Body of pancreas (tissue), 4 donors: Measurements from ENCODE around the gene ADAMTS2. TPM values are rescaled to one million over a fixed set of nuclear protein-coding genes. Genes with fewer than 3 reads are reported as not detected.

ENCODE experiments used
- ATAC-seq: fragments of 150-250 bp; one replicate; pipeline ENCODE4 v1.9.1; 2016
- DNase-seq, 4 donors: peaks; one replicate each; pipeline ENCODE4 v3.0.0-alpha.2; 2019
- H3K27ac ChIP-seq, 4 donors: fragments of 200-600 bp; sonication (generic); 1 replicate in 3 of 4; 2 replicates in 1 of 4; pipeline versions ENCODE4 v1.5.1 to v1.6.1; 2016 to 2019; ENCODE audit warnings: mild to moderate bottlenecking in 1 of 4, mixed read lengths in 1 of 4, moderate library complexity in 1 of 4
- H3K27me3 ChIP-seq, 2 donors: fragments of 200-600 bp; sonication (generic); one replicate each; pipeline ENCODE4 v1.6.0; 2016; ENCODE audit warnings: mild to moderate bottlenecking in 1 of 2
- H3K36me3 ChIP-seq, 2 donors: fragments of 200-600 bp; sonication (generic); replicated peaks in 1 of 2; 2 replicates each; pipeline ENCODE4 v1.5.1; 2016; ENCODE audit warnings: low read depth in 2 of 2; ENCODE audit not compliant: insufficient read depth in 1 of 2
- H3K4me1 ChIP-seq: fragments of 200-600 bp; sonication (generic); one replicate; pipeline ENCODE4 v1.6.0; 2016
- H3K4me3 ChIP-seq, 2 donors: fragments of 200-600 bp; sonication (generic); 1 replicate in 1 of 2; 2 replicates in 1 of 2; pipeline ENCODE4 v1.5.1; 2016 to 2019
- H3K9me3 ChIP-seq, 3 donors: fragments of 200-600 bp; sonication (generic); 1 replicate in 2 of 3; 2 replicates in 1 of 3; pipeline ENCODE4 v1.5.1; 2016
- CTCF ChIP-seq, 7 experiments: fragments of 450-650 bp in 4 of 7; fragments of 200-600 bp in 3 of 7; sonication (generic) in 3 of 7; IDR thresholded peaks; one replicate each; pipeline ENCODE4 v1.5.1; 2016 to 2019; ENCODE audit warnings: antibody characterized with exemption in 7 of 7
- POLR2A ChIP-seq, 3 donors: fragments of 450-650 bp; IDR thresholded peaks; one replicate each; pipeline ENCODE4 v1.6.1; 2016; ENCODE audit warnings: antibody characterized with exemption in 3 of 3, mild to moderate bottlenecking in 2 of 3
- WGBS, 2 donors: methylation state at CpG; one replicate each; pipeline ENCODE4 v1.1.5; 2017; 5-methylcytosine and 5-hydroxymethylcytosine counted together
- intact Hi-C: fragments of 100-400 bp; cut with DNase I; formaldehyde crosslinking; loops from one replicate; pipeline ENCODE4 v1.15.1; 2023
- total RNA-seq, 2 donors: library from RNA; depleted of rRNA; stranded (reverse); fragments of >200 nt; gene quantifications; one replicate each; pipeline ENCODE4 v1.1.0, GENCODE V29; 2016

The ADAMTS2 gene
- total RNA-seq, 2 donors from 2014 or later = 9.1 to 19.1 TPM

DNA sequence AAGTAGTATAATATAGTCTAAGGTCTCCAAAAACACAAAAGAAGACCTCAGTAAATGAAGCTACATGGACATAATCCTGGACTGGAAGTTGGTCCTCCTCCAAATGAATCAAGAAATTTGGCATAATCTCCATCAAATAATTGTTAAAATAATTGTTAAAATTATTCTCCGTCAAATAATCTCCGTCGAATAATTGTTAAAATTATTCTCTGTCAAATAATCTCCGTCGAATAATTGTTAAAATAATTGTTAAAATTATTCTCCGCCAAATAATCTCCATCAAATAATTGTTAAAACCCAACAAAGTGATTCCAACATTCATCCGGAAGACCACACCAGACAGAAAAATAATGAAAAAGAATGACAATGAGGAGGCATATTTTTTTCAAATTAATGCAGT lies 130.6 kb downstream of the ADAMTS2 start:
- Histone ChIP-seq H3K9me3 (no peaks in the 10 kb centered on the region), H3K4me1 (no peaks in the 10 kb centered on the region), H3K4me3 (no peak overlapping the region), H3K27ac (no peak overlapping the region), H3K27me3 (no peaks in the 10 kb centered on the region), H3K36me3 (no peaks in the 10 kb centered on the region)
- TF ChIP-seq POLR2A (IDR thresholded peaks at IDR 0.05) (no peak), CTCF (IDR thresholded peaks at IDR 0.05) (no peak)
- intact Hi-C loops = no loop called here
- DNase-seq = no peak
- 81 to 83% methylated on average over 7 of the region's 7 CpGs for WGBS, 2 donors
- no peak for ATAC-seq

DNA sequence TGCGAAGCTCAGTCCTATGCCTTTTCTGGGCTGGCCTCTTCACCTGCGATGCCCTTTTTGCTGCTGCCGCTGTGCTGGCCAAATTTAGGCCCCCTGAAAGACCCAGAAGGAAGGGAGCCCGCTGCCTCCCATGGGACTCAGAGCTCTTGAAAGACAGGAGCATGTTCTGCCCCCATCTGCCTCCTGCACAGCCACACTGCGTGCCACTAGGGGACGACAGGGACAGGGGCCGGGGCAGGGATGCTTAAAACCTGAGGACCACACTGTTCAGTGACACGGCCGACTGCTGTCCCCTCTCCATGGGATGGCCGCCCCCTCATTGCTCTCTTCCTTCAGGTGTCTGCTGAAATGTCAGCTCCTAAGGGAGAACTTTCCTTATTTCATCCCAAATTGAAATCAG lies 132.4 kb downstream of the ADAMTS2 start:
- no peak for ATAC-seq
- no peaks in the 10 kb centered on the region for H3K9me3 ChIP-seq
- intact Hi-C loops = no loop called here
- H3K4me3 ChIP-seq = no peak overlapping the region
- H3K36me3 ChIP-seq = no peaks in the 10 kb centered on the region
- no peaks in the 10 kb centered on the region for H3K27me3 ChIP-seq
- no peaks in the 10 kb centered on the region for H3K4me1 ChIP-seq
- DNase-seq = no peak
- 57 to 72% methylated on average over 8 to 10 of the region's 10 CpGs for WGBS, 2 donors
- no peak for TF ChIP-seq POLR2A (IDR thresholded peaks at IDR 0.05)
- TF ChIP-seq CTCF (IDR thresholded peaks at IDR 0.05) = no peak
- no peak overlapping the region for H3K27ac ChIP-seq

GRCh38 chr5:179211631-179212030 lies 133.6 kb downstream of the ADAMTS2 start:
- no peak for ATAC-seq
- H3K27ac ChIP-seq = no peak overlapping the region
- no peaks in the 10 kb centered on the region for H3K36me3 ChIP-seq
- H3K27me3 ChIP-seq = no peaks in the 10 kb centered on the region
- no peak for DNase-seq
- no peaks in the 10 kb centered on the region for H3K4me1 ChIP-seq
- no peak overlapping the region for H3K4me3 ChIP-seq
- no peaks in the 10 kb centered on the region for H3K9me3 ChIP-seq
- WGBS, 2 donors = 74 to 77% methylated on average over 12 of the region's 12 CpGs
- intact Hi-C loops = no loop called here
- TF ChIP-seq CTCF (IDR thresholded peaks at IDR 0.05) (no peak), POLR2A (IDR thresholded peaks at IDR 0.05) (no peak)

GRCh38 chr5:179211068-179211467 lies 134.2 kb downstream of the ADAMTS2 start:
- H3K36me3 ChIP-seq = no peaks in the 10 kb centered on the region
- TF ChIP-seq CTCF (IDR thresholded peaks at IDR 0.05) (no peak), POLR2A (IDR thresholded peaks at IDR 0.05) (no peak)
- DNase-seq = no peak
- intact Hi-C loops = no loop called here
- H3K9me3 ChIP-seq = no peaks in the 10 kb centered on the region
- H3K4me3 ChIP-seq = no peak overlapping the region
- H3K27me3 ChIP-seq = no peaks in the 10 kb centered on the region
- 79 to 93% methylated on average over 3 of the region's 3 CpGs for WGBS, 2 donors
- no peaks in the 10 kb centered on the region for H3K4me1 ChIP-seq
- H3K27ac ChIP-seq = no peak overlapping the region
- ATAC-seq = no peak

- no peak for ATAC-seq
- no peak for DNase-seq
- H3K27ac ChIP-seq = no peak overlapping the region
- H3K4me3 ChIP-seq = no peak overlapping the region
- no peaks in the 10 kb centered on the region for H3K27me3 ChIP-seq
- 49 to 64% methylated on average over 6 of the region's 6 CpGs for WGBS, 2 donors
- TF ChIP-seq CTCF (IDR thresholded peaks at IDR 0.05) = no peak
- TF ChIP-seq POLR2A (IDR thresholded peaks at IDR 0.05) = no peak
- H3K4me1 ChIP-seq = no peaks in the 10 kb centered on the region
- H3K36me3 ChIP-seq = no peaks in the 10 kb centered on the region
- H3K9me3 ChIP-seq = no peaks in the 10 kb centered on the region
- intact Hi-C loops = no loop called here
Observed at GRCh38 chr5:179210478-179210877, 134.8 kb downstream of the ADAMTS2 start.
